Measurements from ENCODE around the gene PFKL.
"Not testable (repeated sequence)": the region's sequence is repeated elsewhere in the genome, so short reads cannot be mapped to it uniquely, and the experiment has no call there.

The PFKL gene

GRCh38 chr21:44295163-44295573, 4.7 kb upstream of the PFKL start:
- peak; percentile 45 for DNase-seq

GRCh38 chr21:44295646-44296045, 4.2 kb upstream of the PFKL start:
- no peak for DNase-seq

- DNase-seq: no peak
Measured at GRCh38 chr21:44296103-44296519, 3.7 kb upstream of the PFKL start.

- no peak for DNase-seq
Measured at GRCh38 chr21:44296916-44297315, 2.9 kb upstream of the PFKL start.

GRCh38 chr21:44297525-44298290, 2.1 kb upstream of the PFKL start:
- peak; percentile 65 for DNase-seq

GRCh38 chr21:44298301-44298700, 1.6 kb upstream of the PFKL start:
- DNase-seq: no peak

- DNase-seq: no peak
Measured at GRCh38 chr21:44299085-44299457, 782 bp upstream of the PFKL start.

GRCh38 chr21:44300262-44300959, 558 bp downstream of the PFKL start:
- peak; percentile 31 for DNase-seq

- no peak for DNase-seq
Measured at GRCh38 chr21:44301141-44301540, 1.3 kb downstream of the PFKL start.

GRCh38 chr21:44301961-44302406, 2.1 kb downstream of the PFKL start:
- peak; percentile 62 for DNase-seq

- DNase-seq: not testable (repeated sequence)
Measured at GRCh38 chr21:44302573-44303401, 2.9 kb downstream of the PFKL start.

GRCh38 chr21:44303490-44303981, 3.7 kb downstream of the PFKL start:
- no peak for DNase-seq

GRCh38 chr21:44304011-44304616, 4.3 kb downstream of the PFKL start:
- no peak for DNase-seq

- peak; percentile 32 for DNase-seq
Measured at GRCh38 chr21:44304877-44305293, 5.0 kb downstream of the PFKL start.

- no peak for DNase-seq
Measured at GRCh38 chr21:44305691-44306090, 5.8 kb downstream of the PFKL start.

GRCh38 chr21:44306936-44307704, 7.3 kb downstream of the PFKL start:
- no peak for DNase-seq

- no peak for DNase-seq
Measured at GRCh38 chr21:44310628-44311507, 11.0 kb downstream of the PFKL start.

- no peak for DNase-seq
Measured at GRCh38 chr21:44312089-44312488, 12.2 kb downstream of the PFKL start.

GRCh38 chr21:44312716-44313115, 12.9 kb downstream of the PFKL start:
- no peak for DNase-seq

- DNase-seq: no peak
Measured at GRCh38 chr21:44313451-44313850, 13.6 kb downstream of the PFKL start.

GRCh38 chr21:44314128-44314527, 14.3 kb downstream of the PFKL start:
- no peak for DNase-seq
